Activated CD4-positive, alpha-beta memory T cell treated with anti-CD3 and anti-CD28 coated beads for 36 hours (primary cell): Measurements from ENCODE around the gene RCN2. TPM values are rescaled to one million over a fixed set of nuclear protein-coding genes. Genes with fewer than 3 reads are reported as not detected.

Experiments used
- total RNA-seq, 2 experiments: library from RNA; stranded (reverse); gene quantifications; one replicate each; pipeline ENCODE4 v1.2.3, GENCODE V29; 2021

The RCN2 gene
- total RNA-seq, 2 experiments from 2014 or later: 27.0 to 27.6 TPM

Other genes starting within 250 kb of the RCN2 start
- gene SCAPER, start 26.4 kb upstream of the RCN2 start, total RNA-seq: 10 to 100 TPM; 21.5 to 22.9 TPM
- gene PSTPIP1, start 63.4 kb downstream of the RCN2 start, total RNA-seq: 100 to 1,000 TPM; 155 to 164 TPM
- gene TSPAN3, start 139.4 kb downstream of the RCN2 start, total RNA-seq: 10 to 100 TPM; 28.9 to 29.1 TPM